ENCODE data around the gene STK33. TPM values are rescaled to one million over a fixed set of nuclear protein-coding genes. Genes with fewer than 3 reads are reported as not detected.

Gene STK33
- total and polyA plus RNA-seq, 2 of the 13 experiments (the other 11 are each of a cell fraction or from before 2014, with no cell fraction given): 2.7 to 12.6 TPM

GRCh38 chr11:8610532-8611116, 16.6 kb upstream of the STK33 start:
- H3K36me3 ChIP-seq (replicated peaks in 1 of 2; ENCODE audit: control insufficient read depth in 1 of 2, insufficient read depth in 2 of 2, low read length in 2 of 2): 0 out of 5 replicates have a peak, but pooled peaks cover 0 to under 1% of the 10 kb centered on the region in 2 experiments
- H3K4me3 ChIP-seq (replicated peaks in 1 of 3; ENCODE audit: insufficient read depth in 1 of 3, low read depth in 2 of 3, low read length in 3 of 3): no peak overlapping the region
- BruUV-seq (replicated peaks): no TSS peak
- intact Hi-C loops (cut with micrococcal nuclease; ENCODE audit: unreplicated experiment): no loop called here
- H3K9ac ChIP-seq (ENCODE audit: insufficient read depth, low read depth, low read length): no peak overlapping the region
- H2AFZ ChIP-seq (ENCODE audit: low read length): no peak overlapping the region
- no peak overlapping the region for H3K27ac ChIP-seq (ENCODE audit: extremely low read length, insufficient read depth, low read length)
- CTCF ChIA-PET (ENCODE audit: low intra/inter-chr PET ratio, low total read pairs): no interaction called here
- ATAC-seq (no peak), DNase-seq (ENCODE audit: low spot score) (no peak), FAIRE-seq (no peak)
- WGBS (ENCODE audit: low lambda C conversion rate): 71% methylated on average over 7 of the region's 7 CpGs
- H3K4me2 ChIP-seq (ENCODE audit: low read depth, low read length): no peak overlapping the region
- POLR2A ChIA-PET: no interaction called here
- TF ChIP-seq MAFK (conservative IDR thresholded peaks at IDR 0.05 in 1 of 2, IDR thresholded peaks at IDR 0.05 in 1 of 2; ENCODE audit: low read length in 2 of 2) (peak; percentile 64 to 78), ZBTB34 (CRISPR knock-in tag; IDR thresholded peaks at IDR 0.05) (no peak), GFI1 (CRISPR knock-in tag; IDR thresholded peaks at IDR 0.05; ENCODE audit: borderline replicate concordance) (no peak), SAFB2 (CRISPR knock-in tag; IDR thresholded peaks at IDR 0.05; ENCODE audit: borderline replicate concordance, low read depth) (no peak), MAFF (IDR thresholded peaks at IDR 0.05; ENCODE audit: low read depth, low read length) (peak; percentile 59)
- H4K20me1 ChIP-seq (ENCODE audit: insufficient read depth, low read length): no peaks in the 10 kb centered on the region
- no peaks in the 10 kb centered on the region; a peak in 1 of 5 replicates for H3K27me3 ChIP-seq (ENCODE audit: control insufficient read depth in 1 of 2, insufficient read depth in 2 of 2, low read length in 2 of 2)
- H3K4me1 ChIP-seq (ENCODE audit: insufficient read depth, low read length): no peaks in the 10 kb centered on the region
- in situ Hi-C loops (cut with HindIII; ENCODE audit: extremely low pct_ligation_motif_present, low pct_unique_long_range_greater_than_20kb): no loop called here
- H3K79me2 ChIP-seq (ENCODE audit: insufficient read depth, low read length): no peaks in the 10 kb centered on the region
- H3K9me3 ChIP-seq (ENCODE audit: low read length): no peaks in the 10 kb centered on the region

- H4K20me1 ChIP-seq (ENCODE audit: insufficient read depth, low read length): no peaks in the 10 kb centered on the region
- no peaks in the 10 kb centered on the region for H3K79me2 ChIP-seq (ENCODE audit: insufficient read depth, low read length)
- no peak for ATAC-seq
- in situ Hi-C loops (cut with HindIII; ENCODE audit: extremely low pct_ligation_motif_present, low pct_unique_long_range_greater_than_20kb): no loop called here
- peaks cover 6% of the 10 kb centered on the region for H3K4me1 ChIP-seq (ENCODE audit: insufficient read depth, low read length)
- WGBS (ENCODE audit: low lambda C conversion rate): 25% methylated on average over 1 of the region's 1 CpG
- H3K9me3 ChIP-seq (ENCODE audit: low read length): no peaks in the 10 kb centered on the region
- H3K9ac ChIP-seq (ENCODE audit: insufficient read depth, low read depth, low read length): no peak overlapping the region
- H3K36me3 ChIP-seq (replicated peaks in 1 of 2; ENCODE audit: control insufficient read depth in 1 of 2, insufficient read depth in 2 of 2, low read length in 2 of 2): no peaks in the 10 kb centered on the region
- intact Hi-C loops (cut with micrococcal nuclease; ENCODE audit: unreplicated experiment): loop anchor here (10.0 kb wide), 1 partner anchor 206 kb away; a partner anchor contains a TSS
- FAIRE-seq: no peak
- CTCF ChIA-PET (ENCODE audit: low intra/inter-chr PET ratio, low total read pairs): no interaction called here
- BruUV-seq (replicated peaks): no TSS peak
- TF ChIP-seq ARID2 (CRISPR knock-in tag; IDR thresholded peaks at IDR 0.05; ENCODE audit: borderline replicate concordance): no peak
- no peak for TF ChIP-seq FOSL2 (CRISPR knock-in tag; IDR thresholded peaks at IDR 0.05)
- TF ChIP-seq, protein P1, sequence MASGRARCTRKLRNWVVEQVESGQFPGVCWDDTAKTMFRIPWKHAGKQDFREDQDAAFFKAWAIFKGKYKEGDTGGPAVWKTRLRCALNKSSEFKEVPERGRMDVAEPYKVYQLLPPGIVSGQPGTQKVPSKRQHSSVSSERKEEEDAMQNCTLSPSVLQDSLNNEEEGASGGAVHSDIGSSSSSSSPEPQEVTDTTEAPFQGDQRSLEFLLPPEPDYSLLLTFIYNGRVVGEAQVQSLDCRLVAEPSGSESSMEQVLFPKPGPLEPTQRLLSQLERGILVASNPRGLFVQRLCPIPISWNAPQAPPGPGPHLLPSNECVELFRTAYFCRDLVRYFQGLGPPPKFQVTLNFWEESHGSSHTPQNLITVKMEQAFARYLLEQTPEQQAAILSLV (CRISPR knock-in tag; IDR thresholded peaks at IDR 0.05; ENCODE audit: borderline replicate concordance): no peak
- TF ChIP-seq CC2D1A (CRISPR knock-in tag; IDR thresholded peaks at IDR 0.05): no peak
- no peak for DNase-seq (ENCODE audit: low spot score)
- POLR2A ChIA-PET: interaction anchor here (1.3 kb wide), 1 partner anchor 15 kb away, joined by 3 read pairs; the partner anchor contains the start of gene STK33
- no peak overlapping the region for H3K4me2 ChIP-seq (ENCODE audit: low read depth, low read length)
- H3K4me3 ChIP-seq (replicated peaks in 1 of 3; ENCODE audit: insufficient read depth in 1 of 3, low read depth in 2 of 3, low read length in 3 of 3): no peak overlapping the region
- no peak overlapping the region for H3K27ac ChIP-seq (ENCODE audit: extremely low read length, insufficient read depth, low read length)
- no peaks in the 10 kb centered on the region; a peak in 1 of 5 replicates for H3K27me3 ChIP-seq (ENCODE audit: control insufficient read depth in 1 of 2, insufficient read depth in 2 of 2, low read length in 2 of 2)
- no peak overlapping the region for H2AFZ ChIP-seq (ENCODE audit: low read length)
Observed at GRCh38 chr11:8608652-8609051, 14.6 kb upstream of the STK33 start.
